Lower lobe of right lung (tissue), 2 donors: ENCODE measurements around the gene BPIFB4. TPM values are rescaled to one million over a fixed set of nuclear protein-coding genes. Genes with fewer than 3 reads are reported as not detected.
A peak's percentile ranks its signal among the peaks of the same experiment; 100 is the strongest.

ENCODE experiments used
- ATAC-seq, 2 donors: fragments of 200-7000 bp; cut with Tn5 transposase; one replicate each; pipeline ENCODE4 v1.9.1; 2020 to 2022; ENCODE audit warnings: mild to moderate bottlenecking in 2 of 2, moderate library complexity in 2 of 2
- DNase-seq: peaks from one replicate; pipeline ENCODE4 v3.0.0-alpha.2; 2020
- H3K27ac ChIP-seq: fragments of 200-600 bp; one replicate; pipeline ENCODE4 v1.8.0; 2022
- H3K27me3 ChIP-seq: fragments of 200-600 bp; one replicate; pipeline ENCODE4 v1.8.0; 2022; ENCODE audit warnings: low read depth
- H3K36me3 ChIP-seq: fragments of 200-600 bp; one replicate; pipeline ENCODE4 v1.8.0; 2022; ENCODE audit warnings: mild to moderate bottlenecking
- H3K4me1 ChIP-seq: fragments of 200-600 bp; one replicate; pipeline ENCODE4 v1.8.0; 2022
- H3K4me3 ChIP-seq: fragments of 200-600 bp; one replicate; pipeline ENCODE4 v1.8.0; 2022; ENCODE audit warnings: mild to moderate bottlenecking
- H3K9me3 ChIP-seq: fragments of 200-600 bp; one replicate; pipeline ENCODE4 v1.8.0; 2022
- intact Hi-C: fragments of 100-400 bp; cut with DNase I; formaldehyde crosslinking; loops from one replicate; pipeline ENCODE4 v1.11.0; 2022
- total RNA-seq: library from RNA; stranded (reverse); fragmentation: NEBNext Ultra II Directional; extraction: Animal tissue kit (Norgen Biotek cat#: 25700); gene quantifications from one replicate; pipeline ENCODE4 v1.2.1, GENCODE V29; 2021
- TF ChIP-seq, protein P1 (sequence below): fragments of 200-600 bp; IDR thresholded peaks from one replicate; pipeline ENCODE4 v1.8.0; 2022; ENCODE audit warnings: antibody characterized with exemption, mild to moderate bottlenecking
- donor health status: DM: no; HTN: yes; CAD: no; lungs with severe emphysema.

BPIFB4 gene
- total RNA-seq, 1 donor from 2014 or later = not detected

DNA sequence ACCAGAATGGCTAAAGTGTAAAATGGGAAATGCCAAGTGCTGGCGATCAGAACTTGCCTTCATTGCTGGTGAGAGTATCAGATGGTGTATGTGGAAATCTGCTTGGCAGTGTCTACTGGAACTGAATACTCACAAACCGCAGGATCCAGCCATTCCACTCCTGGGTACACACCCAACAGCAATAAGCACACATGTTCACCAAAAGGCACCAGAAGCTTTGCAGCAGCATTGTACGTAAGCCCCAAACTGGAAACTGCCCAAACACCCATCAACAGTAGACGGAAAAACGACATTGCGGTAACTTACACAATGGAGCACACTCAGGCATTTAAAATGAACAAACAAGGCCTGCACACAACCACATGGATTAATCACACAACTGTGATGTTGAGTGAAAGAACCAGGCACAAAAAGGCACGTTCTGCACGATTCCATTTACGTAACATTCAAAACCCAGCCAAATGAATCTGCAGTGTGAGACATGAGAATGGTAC lies 51.2 kb downstream of the BPIFB4 start:
- TF ChIP-seq, protein P1, sequence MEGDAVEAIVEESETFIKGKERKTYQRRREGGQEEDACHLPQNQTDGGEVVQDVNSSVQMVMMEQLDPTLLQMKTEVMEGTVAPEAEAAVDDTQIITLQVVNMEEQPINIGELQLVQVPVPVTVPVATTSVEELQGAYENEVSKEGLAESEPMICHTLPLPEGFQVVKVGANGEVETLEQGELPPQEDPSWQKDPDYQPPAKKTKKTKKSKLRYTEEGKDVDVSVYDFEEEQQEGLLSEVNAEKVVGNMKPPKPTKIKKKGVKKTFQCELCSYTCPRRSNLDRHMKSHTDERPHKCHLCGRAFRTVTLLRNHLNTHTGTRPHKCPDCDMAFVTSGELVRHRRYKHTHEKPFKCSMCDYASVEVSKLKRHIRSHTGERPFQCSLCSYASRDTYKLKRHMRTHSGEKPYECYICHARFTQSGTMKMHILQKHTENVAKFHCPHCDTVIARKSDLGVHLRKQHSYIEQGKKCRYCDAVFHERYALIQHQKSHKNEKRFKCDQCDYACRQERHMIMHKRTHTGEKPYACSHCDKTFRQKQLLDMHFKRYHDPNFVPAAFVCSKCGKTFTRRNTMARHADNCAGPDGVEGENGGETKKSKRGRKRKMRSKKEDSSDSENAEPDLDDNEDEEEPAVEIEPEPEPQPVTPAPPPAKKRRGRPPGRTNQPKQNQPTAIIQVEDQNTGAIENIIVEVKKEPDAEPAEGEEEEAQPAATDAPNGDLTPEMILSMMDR = no peak
- DNase-seq (no peak), ATAC-seq (peak; percentile 85 to 89)
- Histone ChIP-seq H3K9me3 (no peaks in the 10 kb centered on the region), H3K36me3 (no peaks in the 10 kb centered on the region), H3K27ac (peak overlapping the region; percentile 56), H3K4me3 (no peak overlapping the region), H3K4me1 (peaks cover 8% of the 10 kb centered on the region), H3K27me3 (peaks cover 9% of the 10 kb centered on the region)
- intact Hi-C loops = no loop called here

DNA sequence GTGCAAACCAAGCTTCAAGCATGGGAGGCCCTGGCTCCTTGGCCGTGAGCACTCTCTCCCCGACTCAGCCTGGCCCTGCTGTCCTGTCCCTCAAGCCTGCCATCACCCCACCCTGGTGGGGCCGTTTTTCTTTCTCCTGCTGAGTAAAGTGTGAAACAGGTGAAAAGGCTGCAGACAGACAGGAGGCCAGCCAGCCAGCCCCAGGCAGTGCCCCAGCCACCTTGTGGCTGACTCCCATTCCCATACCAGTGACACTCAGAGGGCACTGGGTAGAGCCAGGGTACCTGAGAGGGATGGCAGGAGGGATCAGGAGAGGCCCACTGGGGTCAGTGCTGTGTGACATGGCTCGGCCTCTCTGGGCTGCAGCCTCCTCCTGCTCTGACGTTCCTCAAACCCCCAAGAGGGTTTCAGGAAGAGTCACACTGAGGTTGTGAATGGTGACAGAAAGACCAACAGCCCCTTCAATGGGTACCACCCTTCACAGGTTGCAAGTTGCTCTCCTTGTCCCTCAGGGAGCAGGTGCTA lies 52.6 kb downstream of the BPIFB4 start:
- no peaks in the 10 kb centered on the region for H3K9me3 ChIP-seq
- DNase-seq = no peak
- TF ChIP-seq, protein P1 = no peak

DNA sequence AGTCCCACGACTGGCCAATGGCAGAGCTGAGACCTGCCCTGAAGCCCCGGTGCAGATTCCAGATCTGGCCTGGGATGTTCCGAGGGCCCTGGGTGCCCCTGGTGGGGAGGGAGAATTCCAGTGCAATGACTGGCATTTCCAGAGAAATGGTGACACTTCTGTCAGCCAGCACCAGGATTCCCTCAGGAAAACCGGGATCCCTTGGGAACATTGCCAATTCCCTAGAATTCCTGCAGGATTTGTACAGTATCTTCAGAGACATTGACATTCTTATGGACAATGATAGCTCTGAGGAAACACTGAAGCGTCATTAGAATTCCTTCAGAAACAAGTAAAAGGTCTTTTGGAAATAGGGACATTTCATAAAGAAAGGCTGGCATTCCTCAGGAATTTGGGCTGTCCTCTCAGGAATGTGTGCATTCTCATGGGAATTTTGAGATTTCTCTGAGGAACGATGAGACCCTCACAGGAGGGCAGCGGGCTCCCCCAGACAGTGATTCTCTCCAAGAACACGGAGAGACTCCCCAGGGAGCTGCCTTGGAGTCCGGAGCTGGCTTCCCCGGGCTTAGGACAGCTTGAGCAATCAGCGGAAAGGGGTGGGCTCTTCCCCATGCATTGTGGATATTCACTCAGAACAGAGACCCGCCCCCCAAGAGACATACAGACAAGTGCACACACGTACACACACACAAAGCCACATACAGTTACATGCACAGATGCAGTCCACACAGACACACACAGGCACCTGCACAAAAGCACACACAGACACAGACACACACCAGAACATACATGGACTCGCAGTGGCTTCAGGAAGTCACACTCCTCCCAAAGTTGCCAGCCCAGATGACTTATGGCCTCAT lies 53.3 kb downstream of the BPIFB4 start:
- intact Hi-C loops = no loop called here
- H3K9me3 ChIP-seq = no peaks in the 10 kb centered on the region
- H3K4me3 ChIP-seq = no peak overlapping the region
- no peaks in the 10 kb centered on the region for H3K36me3 ChIP-seq
- ATAC-seq (no peak), DNase-seq (no peak)
- TF ChIP-seq, protein P1 = no peak
- no peak overlapping the region for H3K27ac ChIP-seq
- peaks cover 3% of the 10 kb centered on the region for H3K4me1 ChIP-seq
- H3K27me3 ChIP-seq = peaks cover 9% of the 10 kb centered on the region

More for the DNA sequence above, 52.6 kb downstream of the BPIFB4 start:
- intact Hi-C loops = no loop called here
- Histone ChIP-seq H3K4me1 (peaks cover 8% of the 10 kb centered on the region), H3K36me3 (no peaks in the 10 kb centered on the region), H3K27ac (no peak overlapping the region), H3K4me3 (no peak overlapping the region), H3K27me3 (peaks cover 9% of the 10 kb centered on the region)
- ATAC-seq = no peak

DNA sequence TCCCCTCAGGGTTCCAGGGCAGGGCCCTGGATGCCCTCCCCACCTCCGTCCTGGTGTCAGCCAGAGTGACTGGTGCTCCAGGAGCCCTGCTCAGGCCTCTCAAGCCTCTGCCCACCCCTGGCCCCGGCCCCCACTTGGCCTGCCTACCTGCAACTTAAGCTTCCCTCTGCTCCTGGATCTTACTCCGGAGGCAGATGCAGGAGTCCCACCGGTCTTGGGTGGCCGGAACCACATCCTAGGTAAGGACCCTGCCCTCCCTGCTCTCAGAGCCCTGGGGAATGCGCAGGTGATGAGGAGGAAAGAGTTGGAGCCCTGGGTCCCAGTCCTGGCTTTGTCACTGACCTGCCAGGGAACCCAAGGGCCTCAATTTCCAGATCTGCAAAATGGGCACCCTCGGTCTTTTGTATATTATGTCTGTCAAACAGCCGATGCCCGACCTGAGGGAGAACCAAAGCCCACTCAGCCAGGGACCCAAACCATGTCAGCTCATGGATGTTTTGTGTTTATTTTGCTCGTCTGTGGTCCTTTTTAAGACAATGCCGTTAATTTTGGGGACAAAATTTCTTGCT lies 54.0 kb downstream of the BPIFB4 start:
- TF ChIP-seq, protein P1 = no peak
- H3K27ac ChIP-seq = no peak overlapping the region
- no peak for ATAC-seq
- no peak overlapping the region for H3K4me3 ChIP-seq
- no peaks in the 10 kb centered on the region for H3K4me1 ChIP-seq
- H3K27me3 ChIP-seq = peaks cover 9% of the 10 kb centered on the region
- H3K36me3 ChIP-seq = no peaks in the 10 kb centered on the region
- no peak for DNase-seq
- intact Hi-C loops = no loop called here
- H3K9me3 ChIP-seq = no peaks in the 10 kb centered on the region

DNA sequence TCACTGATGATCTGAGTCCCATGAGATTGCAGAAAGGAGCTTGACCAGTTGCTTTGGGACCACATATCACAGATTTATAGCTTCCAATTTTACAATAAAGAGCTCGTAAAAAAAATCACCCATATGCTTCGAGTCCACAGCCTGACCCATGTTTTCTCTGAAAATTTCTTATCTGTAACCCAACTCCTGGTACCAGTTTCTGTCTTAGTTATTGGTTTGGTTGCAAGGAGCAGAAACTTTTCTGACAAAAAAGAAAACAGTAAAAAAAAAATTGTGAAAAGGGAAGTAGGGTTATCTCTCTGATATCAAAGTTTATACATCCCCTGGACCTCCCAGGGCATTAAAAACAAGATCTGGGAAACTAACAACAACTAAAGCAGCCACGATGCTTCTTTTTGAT lies 57.8 kb downstream of the BPIFB4 start:
- DNase-seq (no peak), ATAC-seq (no peak)
- TF ChIP-seq, protein P1 = no peak
- peaks cover 5% of the 10 kb centered on the region for H3K27me3 ChIP-seq
- no peaks in the 10 kb centered on the region for H3K9me3 ChIP-seq
- intact Hi-C loops = no loop called here
- no peaks in the 10 kb centered on the region for H3K4me1 ChIP-seq
- H3K36me3 ChIP-seq = no peaks in the 10 kb centered on the region
- H3K4me3 ChIP-seq = no peak overlapping the region
- no peak overlapping the region for H3K27ac ChIP-seq
